VCaP (cell line): ENCODE measurements around the gene PDK2.

Experiments
- H3K27ac ChIP-seq: fragments of 450-650 bp; 2 replicates; pipeline ENCODE4 v1.5.1; 2017
- CTCF ChIP-seq: fragments of 450-650 bp; conservative IDR thresholded peaks from 2 replicates; pipeline ENCODE4 v1.5.1; 2017; ENCODE audit warnings: mild to moderate bottlenecking, moderate library complexity

The PDK2 gene

GRCh38 chr17:50141745-50142110 lies 46.6 kb downstream of the PDK2 start:
- 0 out of 2 replicates have a peak overlapping the region, but pooled peaks have one; percentile 2 for H3K27ac ChIP-seq
- TF ChIP-seq CTCF, result no peak

DNA sequence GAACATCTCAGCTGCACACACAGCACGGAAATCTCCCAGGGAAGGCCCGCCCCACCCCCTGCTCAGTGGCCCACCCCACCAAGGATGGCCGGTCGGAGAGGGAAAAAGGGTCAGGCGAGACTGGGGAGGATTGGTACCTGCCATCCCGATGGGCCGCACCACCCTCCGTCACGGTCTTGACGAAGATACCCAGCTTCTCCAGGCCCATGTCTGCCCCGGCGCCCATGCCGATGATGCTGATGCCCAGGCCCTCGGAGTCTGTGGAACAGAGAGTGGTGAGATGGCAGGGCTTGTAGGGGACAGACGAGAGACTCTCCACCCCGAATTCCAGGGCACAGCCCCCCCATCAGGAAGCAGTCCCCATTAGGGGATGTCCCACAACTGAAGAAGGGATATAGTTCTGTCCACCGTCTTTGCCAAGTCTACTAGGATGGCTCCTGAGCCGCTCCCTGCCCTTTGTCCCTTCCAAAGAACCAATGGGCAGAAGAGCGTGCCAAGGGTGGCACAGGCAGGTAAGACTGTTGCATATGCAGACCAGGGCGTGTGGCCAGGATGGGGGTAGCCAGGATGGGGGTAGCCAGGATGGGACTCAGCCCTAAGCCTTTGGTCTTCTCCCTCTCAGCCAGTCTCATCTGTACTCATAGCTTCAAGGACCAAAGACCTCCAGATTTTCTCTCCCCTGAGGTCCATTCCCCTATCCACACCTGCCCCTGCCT lies 48.5 kb downstream of the PDK2 start:
- no peak overlapping the region for H3K27ac ChIP-seq
- TF ChIP-seq CTCF, result no peak

DNA sequence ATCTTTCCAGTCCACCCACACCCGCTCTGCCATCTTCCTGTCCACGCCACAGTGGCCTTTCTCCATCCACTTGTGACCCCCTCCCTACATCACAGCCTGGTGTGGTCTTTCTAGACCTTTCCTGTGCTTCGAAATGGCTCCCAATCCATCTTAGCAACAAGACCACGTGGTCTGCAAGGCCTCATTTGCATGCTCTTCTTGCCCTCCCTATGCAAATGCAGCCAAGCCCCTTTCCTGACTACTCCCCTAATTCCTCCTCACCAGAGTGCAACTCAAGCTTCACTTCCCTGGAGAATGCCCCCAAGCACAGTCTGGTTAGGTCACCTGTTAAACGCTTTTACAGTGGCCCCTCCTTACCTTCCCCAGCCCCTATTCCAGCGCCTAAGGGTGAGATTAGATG lies 49.2 kb downstream of the PDK2 start:
- no peak overlapping the region for H3K27ac ChIP-seq
- no peak for TF ChIP-seq CTCF

GRCh38 chr17:50144845-50145531 lies 49.8 kb downstream of the PDK2 start:
- no peak for TF ChIP-seq CTCF
- no peak overlapping the region for H3K27ac ChIP-seq

DNA sequence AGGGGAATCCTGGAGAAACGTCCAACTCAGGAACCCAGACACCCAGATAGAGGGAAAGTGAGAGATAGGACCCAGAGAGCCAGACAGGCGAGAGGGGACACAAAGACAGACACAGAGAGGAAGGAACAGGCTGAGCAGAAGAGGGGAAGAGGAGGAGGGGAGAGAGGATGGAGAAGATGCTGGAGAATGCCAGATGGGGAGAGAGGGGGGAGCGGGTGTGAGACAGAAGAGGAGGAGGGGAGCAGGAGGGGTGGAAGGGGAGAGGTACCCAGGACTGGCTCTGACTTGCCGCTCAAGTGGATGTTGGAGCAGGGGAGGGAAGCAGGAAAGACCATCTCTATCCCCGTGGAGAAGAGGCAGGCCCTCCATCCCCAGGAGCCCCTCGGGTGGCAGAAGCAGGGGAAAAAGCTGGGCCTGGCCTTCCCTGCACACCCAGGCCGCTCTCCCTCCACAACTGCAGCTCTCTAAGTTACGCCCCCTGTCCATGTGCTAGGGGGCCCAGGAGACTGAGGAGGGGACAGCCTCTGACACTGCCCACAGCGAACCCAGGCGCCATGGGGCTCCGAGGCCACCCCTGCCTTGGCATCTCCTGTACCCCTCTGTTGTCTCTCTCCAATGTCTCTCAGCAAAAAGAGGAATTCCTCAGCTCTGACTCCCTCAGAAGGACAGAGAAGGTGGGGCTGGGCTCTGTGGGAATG lies 50.5 kb downstream of the PDK2 start:
- TF ChIP-seq CTCF, result no peak
- H3K27ac ChIP-seq, result no peak overlapping the region

- no peak; the same call in 1 of the 2 replicates for TF ChIP-seq CTCF
- no peak overlapping the region for H3K27ac ChIP-seq
Observed at GRCh38 chr17:50146230-50146926, 51.2 kb downstream of the PDK2 start.
